NCI-H82 (cell line): ENCODE measurements around the gene BICRAL.
A peak's percentile ranks its signal among the peaks of the same experiment; 100 is the strongest.
"Not testable (repeated sequence)": the region's sequence is repeated elsewhere in the genome, so short reads cannot be mapped to it uniquely, and the experiment has no call there.

Experiments used
- DNase-seq: peaks from one replicate; lab custom pipeline; 2025; lab: John Stamatoyannopoulos, UW

Gene BICRAL

GRCh38 chr6:42781796-42782688, at the start of gene BICRAL:
TSS of gene BICRAL (plus strand) at chr6:42782052. CDS start at chr6:42822023, 39,971 bp downstream.
- peak; percentile 79 for DNase-seq

GRCh38 chr6:42733867-42734481, 47.9 kb upstream of the BICRAL start:
- not testable (repeated sequence) for DNase-seq

GRCh38 chr6:42735976-42736375, 45.9 kb upstream of the BICRAL start:
- DNase-seq: peak; percentile 76

GRCh38 chr6:42740725-42741124, 41.1 kb upstream of the BICRAL start:
- no peak for DNase-seq

- DNase-seq: peak; percentile 99
Measured at GRCh38 chr6:42742116-42742894, 39.5 kb upstream of the BICRAL start.

- DNase-seq: peak; percentile 73
Measured at GRCh38 chr6:42744351-42744893, 37.4 kb upstream of the BICRAL start.

GRCh38 chr6:42745083-42745639, 36.7 kb upstream of the BICRAL start:
- peak; percentile 63 for DNase-seq

GRCh38 chr6:42745640-42746462, 36.0 kb upstream of the BICRAL start, which contains the start of gene TBCC:
TSS of gene TBCC (minus strand) at chr6:42746103. CDS start at chr6:42746073, 30 bp downstream.
- DNase-seq: peak; percentile 100

GRCh38 chr6:42746463-42747391, 35.1 kb upstream of the BICRAL start:
- peak; percentile 97 for DNase-seq

GRCh38 chr6:42748203-42748898, 33.5 kb upstream of the BICRAL start:
- DNase-seq: no peak

- no peak for DNase-seq
Measured at GRCh38 chr6:42751055-42751454, 30.8 kb upstream of the BICRAL start.

GRCh38 chr6:42754759-42755158, 27.1 kb upstream of the BICRAL start:
- DNase-seq: no peak

- DNase-seq: no peak
Measured at GRCh38 chr6:42756722-42757121, 25.1 kb upstream of the BICRAL start.

GRCh38 chr6:42758756-42759430, 23.0 kb upstream of the BICRAL start:
- peak; percentile 94 for DNase-seq

GRCh38 chr6:42761287-42762067, 20.4 kb upstream of the BICRAL start:
- DNase-seq: no peak

GRCh38 chr6:42762426-42762859, 19.4 kb upstream of the BICRAL start:
- no peak for DNase-seq

- DNase-seq: peak; percentile 42
Measured at GRCh38 chr6:42762950-42763349, 18.9 kb upstream of the BICRAL start.
